ENCODE data around the gene PCNP. TPM values are rescaled to one million over a fixed set of nuclear protein-coding genes. Genes with fewer than 3 reads are reported as not detected.
A peak's percentile ranks its signal among the peaks of the same experiment; 100 is the strongest.
"Not testable (repeated sequence)": the region's sequence is repeated elsewhere in the genome, so short reads cannot be mapped to it uniquely, and the experiment has no call there.

PCNP gene
- total RNA-seq, 1 donor = 137 TPM

DNA sequence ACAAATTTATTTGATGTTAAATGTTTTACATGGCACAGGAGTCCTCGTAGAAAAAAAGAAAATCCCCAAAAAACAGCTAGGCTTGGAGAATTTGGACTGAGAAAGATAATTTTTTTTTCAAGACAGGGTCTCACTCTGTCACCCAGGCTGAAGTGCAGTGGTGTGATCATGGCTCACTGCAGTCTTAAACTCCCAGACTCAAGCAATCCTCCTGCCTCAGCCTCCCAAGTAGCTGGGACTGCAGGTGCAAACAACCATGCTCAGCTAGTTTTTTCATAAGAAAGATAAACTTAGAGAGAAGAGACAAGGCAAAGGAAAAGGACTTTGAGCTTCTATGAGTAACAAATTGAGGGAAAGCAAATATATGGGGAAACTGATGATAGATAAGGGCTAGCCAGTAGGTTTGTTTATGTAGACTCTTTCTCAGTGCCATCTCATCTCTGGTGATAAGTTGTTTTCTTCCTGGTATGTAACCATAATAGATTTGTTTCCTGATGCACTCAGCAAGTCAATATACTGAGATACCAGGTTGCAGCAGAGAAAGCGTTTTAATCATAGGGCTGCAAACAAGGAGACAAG, 25.4 kb upstream of the PCNP start:
- H3K4me3 ChIP-seq (ENCODE audit: low read depth, low read length) = no peak overlapping the region
- TF ChIP-seq, protein P1, sequence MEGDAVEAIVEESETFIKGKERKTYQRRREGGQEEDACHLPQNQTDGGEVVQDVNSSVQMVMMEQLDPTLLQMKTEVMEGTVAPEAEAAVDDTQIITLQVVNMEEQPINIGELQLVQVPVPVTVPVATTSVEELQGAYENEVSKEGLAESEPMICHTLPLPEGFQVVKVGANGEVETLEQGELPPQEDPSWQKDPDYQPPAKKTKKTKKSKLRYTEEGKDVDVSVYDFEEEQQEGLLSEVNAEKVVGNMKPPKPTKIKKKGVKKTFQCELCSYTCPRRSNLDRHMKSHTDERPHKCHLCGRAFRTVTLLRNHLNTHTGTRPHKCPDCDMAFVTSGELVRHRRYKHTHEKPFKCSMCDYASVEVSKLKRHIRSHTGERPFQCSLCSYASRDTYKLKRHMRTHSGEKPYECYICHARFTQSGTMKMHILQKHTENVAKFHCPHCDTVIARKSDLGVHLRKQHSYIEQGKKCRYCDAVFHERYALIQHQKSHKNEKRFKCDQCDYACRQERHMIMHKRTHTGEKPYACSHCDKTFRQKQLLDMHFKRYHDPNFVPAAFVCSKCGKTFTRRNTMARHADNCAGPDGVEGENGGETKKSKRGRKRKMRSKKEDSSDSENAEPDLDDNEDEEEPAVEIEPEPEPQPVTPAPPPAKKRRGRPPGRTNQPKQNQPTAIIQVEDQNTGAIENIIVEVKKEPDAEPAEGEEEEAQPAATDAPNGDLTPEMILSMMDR (IDR thresholded peaks at IDR 0.05; ENCODE audit: insufficient read depth, low read length) = no peak
- DNase-seq (ENCODE audit: low read depth) = no peak

DNA sequence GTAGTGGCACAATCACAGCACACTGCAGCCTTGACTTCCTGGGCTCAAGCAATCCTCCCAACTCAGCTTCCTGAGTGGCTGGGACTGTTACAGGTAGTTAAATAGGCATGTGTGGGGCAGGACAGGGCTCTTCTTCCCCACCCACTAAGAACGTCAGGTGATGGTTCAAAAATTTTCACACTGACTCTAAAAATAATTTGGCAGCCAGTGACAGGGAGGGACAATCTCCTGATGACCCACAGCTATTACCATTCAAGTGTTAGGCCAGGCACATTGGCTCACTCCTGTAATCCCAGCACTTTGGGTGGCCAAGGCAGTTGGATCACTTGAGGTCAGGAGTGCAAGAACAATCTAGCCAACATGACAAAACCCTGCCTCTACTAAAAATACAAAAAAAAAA, 24.5 kb upstream of the PCNP start:
- no peak for DNase-seq (ENCODE audit: low read depth)
- no peak overlapping the region for H3K4me3 ChIP-seq (ENCODE audit: low read depth, low read length)
- TF ChIP-seq, protein P1 (IDR thresholded peaks at IDR 0.05; ENCODE audit: insufficient read depth, low read length) = no peak

DNA sequence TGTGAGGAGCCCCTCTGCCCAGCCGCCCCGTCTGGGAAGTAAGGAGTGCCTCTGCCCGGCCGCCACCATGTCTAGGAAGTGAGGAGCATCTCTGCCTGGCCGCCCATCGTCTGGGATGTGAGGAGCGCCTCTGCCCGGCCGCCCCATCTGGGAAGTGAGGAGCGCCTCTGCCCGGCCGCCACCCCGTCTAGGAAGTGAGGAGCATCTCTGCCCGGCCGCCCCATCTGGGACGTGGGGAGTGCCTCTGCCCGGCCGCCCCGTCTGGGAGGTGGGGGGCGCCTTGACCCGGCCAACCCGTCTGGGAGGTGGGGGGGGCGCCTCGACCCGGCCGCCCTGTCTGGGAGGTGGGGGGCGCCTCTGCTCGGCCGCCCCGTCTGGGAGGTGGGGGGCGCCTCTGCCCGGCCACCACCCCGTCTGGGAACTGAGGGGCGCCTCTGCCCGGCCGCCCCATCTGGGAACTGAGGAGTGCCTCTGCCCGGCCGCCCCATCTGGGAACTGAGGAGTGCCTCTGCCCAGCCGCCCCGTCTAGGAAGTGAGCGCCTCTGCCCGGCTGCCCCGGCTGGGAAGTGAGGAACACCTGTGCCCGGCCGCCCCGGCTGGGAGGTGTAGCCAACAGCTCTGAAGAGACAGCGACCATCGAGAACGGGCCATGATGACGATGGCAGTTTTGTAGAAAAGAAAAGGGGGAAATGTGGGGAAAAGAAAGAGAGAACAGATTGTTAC, 22.5 kb upstream of the PCNP start:
- H3K4me3 ChIP-seq (ENCODE audit: low read depth, low read length); DNase-seq (ENCODE audit: low read depth): not testable (repeated sequence)

DNA sequence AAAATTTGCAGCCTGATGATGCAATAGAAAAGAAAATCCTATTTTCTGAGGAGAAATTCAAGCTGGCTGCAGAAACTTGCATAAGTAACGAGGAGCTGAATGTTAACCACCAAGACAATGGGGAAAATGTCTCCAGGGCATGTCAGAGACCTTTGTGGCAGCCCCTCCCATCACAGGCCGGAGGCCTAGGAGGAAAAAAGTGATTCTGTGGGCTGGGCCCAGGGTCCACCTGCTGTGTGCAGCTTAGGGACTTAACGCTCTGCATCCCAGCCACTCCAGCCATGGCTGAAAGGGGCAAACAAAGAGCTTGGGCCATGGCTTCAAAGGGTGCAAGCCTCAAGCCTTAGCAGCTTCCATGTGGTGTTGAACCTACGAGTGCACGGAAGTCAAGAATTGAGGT, 20.6 kb upstream of the PCNP start:
- DNase-seq (ENCODE audit: low read depth); H3K4me3 ChIP-seq (ENCODE audit: low read depth, low read length): not testable (repeated sequence)

DNA sequence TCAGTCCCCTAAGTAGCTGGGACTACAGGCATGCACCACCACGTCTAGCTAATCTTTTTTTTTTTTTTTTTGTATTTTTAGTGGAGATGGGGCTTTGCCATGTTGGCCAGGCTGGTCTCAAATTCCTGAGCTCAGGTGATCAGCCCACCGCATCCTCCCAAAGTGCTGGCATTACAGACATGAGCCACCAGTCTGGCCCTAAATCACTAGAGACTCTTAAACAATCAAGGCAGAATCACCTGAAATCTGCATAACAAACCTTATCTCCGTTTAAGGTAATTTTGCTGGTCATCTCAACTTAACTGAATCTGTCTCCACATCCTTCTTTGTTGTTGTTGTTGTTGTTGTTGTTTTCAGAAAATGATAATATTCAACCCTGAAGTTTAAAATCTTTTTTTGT, 17.9 kb upstream of the PCNP start:
- TF ChIP-seq, protein P1 (IDR thresholded peaks at IDR 0.05; ENCODE audit: insufficient read depth, low read length) = no peak
- no peak for DNase-seq (ENCODE audit: low read depth)
- H3K4me3 ChIP-seq (ENCODE audit: low read depth, low read length) = no peak overlapping the region

DNA sequence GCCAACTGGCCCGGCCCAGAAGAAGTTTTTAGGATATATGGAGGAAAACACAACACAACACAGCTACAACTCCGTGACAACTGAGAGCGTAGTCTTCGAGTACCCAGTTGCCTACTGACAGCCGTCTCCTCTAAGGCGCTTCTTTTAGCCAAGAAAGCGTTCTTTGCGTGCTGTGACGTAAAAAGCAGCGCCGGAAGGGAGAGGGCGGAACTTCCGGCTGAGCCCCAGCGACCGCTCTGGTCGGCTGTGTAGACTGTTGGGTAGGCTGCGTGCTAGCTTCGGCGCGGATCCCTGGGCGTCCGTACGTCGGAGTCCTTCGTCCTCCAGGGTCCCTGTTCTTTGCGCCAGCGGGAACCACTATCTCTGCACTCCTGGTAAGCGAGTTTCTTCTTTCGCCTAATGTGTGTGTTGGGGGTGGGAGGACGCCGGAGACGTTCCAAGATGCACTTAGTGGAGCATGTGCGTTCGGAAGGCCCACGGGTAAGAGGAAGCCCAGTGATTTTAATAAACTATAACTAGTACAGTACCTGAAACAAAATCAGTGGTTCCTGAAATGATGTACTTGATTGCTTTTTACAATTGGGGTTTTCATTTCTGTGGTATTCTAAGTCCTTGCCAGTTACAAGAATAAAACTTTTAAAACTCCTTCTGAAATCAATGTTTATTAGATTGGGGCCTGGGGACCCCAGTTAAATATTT, 12.2 kb upstream of the PCNP start, which contains the start of gene TRMT10C:
TSS of gene TRMT10C (plus strand) at position 239 of the 699 bp plus-strand sequence. CDS start 2,914 bp downstream, outside the sequence.
- H3K4me3 ChIP-seq (ENCODE audit: low read depth, low read length) = peak within 1 kb of the TSS; percentile 95
- TF ChIP-seq, protein P1 (IDR thresholded peaks at IDR 0.05; ENCODE audit: insufficient read depth, low read length) = no peak
- peak; percentile 94 for DNase-seq (ENCODE audit: low read depth)

DNA sequence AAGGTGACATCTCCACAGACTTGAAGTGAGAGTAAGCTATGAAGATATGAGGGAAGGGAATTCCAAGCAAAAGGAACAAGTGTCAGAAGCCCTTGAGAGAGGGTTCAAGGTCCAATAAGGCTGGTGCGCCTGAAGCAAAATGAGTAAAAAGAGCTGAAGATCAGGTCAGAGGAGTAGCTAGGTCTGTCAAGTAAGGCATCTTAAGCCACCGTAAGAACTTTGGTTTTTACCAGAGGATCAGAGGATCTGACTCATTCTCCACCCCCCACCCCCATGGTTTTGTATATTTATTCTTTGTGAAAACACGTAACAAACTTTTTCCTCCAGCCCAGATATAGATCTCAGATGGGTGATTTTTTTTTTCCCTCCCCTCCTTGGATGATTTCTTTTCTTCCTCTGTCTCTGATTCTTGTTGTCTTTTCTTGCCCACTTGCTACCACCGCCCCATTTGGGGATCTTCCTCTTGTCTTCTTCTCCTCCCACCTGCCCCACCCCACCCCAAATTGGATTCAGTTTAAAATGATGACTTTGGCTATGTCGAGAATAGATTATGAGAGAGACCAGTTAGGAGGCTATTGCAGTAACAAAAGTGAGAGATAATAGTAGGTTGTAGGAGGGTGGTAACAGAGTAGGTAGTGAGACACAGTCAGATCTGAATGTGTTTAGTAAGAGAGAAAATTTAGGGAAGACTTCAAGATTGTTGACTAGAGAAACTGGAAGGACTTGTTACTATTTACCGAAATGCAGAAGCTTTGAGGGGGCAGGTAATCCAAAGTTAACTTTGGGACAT, 6.3 kb upstream of the PCNP start:
- no peak for DNase-seq (ENCODE audit: low read depth)
- TF ChIP-seq, protein P1 (IDR thresholded peaks at IDR 0.05; ENCODE audit: insufficient read depth, low read length) = no peak
- no peak overlapping the region for H3K4me3 ChIP-seq (ENCODE audit: low read depth, low read length)

Measured in fibroblast of the aortic adventitia (primary cell).